A673 (cell line): Measurements from ENCODE around the gene BMPR1B.

Experiments
- EZH2 ChIP-seq: fragments of 200-600 bp; sonication (generic); IDR thresholded peaks from 2 replicates; pipeline ENCODE4 v1.6.1; 2017; ENCODE audit warnings: borderline replicate concordance, low read depth, mild to moderate bottlenecking, mixed read lengths, antibody characterized with exemption, low read length; ENCODE audit not compliant: poor library complexity, severe bottlenecking
- TF ChIP-seq, protein P1 (sequence below): fragments of 300-800, 200-600 bp; sonication (generic); conservative IDR thresholded peaks from 2 replicates; pipeline ENCODE4 v1.5.1; 2017; ENCODE audit warnings: low read depth, mild to moderate bottlenecking, antibody characterized with exemption, low read length, moderate library complexity, mixed read lengths

DNA sequence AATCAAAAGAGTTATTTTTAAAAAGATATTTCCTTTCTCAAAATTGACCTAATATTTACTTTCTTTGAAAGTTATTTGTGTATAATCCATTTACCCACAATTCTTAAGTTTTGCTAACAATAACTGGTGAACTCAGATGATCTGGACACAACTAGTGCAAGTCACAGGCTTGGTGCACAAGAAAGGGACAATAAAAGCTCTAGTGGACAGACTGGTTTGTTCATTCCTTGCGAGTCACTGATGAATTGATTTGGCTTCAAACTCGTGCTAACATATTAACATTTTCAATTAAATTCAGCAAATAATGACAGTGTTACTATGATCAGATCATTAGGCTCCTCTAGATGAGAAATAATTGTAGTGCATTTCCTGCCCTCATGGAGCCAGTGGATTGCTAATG, 169.2 kb downstream of the BMPR1B start:
- TF ChIP-seq, protein P1, sequence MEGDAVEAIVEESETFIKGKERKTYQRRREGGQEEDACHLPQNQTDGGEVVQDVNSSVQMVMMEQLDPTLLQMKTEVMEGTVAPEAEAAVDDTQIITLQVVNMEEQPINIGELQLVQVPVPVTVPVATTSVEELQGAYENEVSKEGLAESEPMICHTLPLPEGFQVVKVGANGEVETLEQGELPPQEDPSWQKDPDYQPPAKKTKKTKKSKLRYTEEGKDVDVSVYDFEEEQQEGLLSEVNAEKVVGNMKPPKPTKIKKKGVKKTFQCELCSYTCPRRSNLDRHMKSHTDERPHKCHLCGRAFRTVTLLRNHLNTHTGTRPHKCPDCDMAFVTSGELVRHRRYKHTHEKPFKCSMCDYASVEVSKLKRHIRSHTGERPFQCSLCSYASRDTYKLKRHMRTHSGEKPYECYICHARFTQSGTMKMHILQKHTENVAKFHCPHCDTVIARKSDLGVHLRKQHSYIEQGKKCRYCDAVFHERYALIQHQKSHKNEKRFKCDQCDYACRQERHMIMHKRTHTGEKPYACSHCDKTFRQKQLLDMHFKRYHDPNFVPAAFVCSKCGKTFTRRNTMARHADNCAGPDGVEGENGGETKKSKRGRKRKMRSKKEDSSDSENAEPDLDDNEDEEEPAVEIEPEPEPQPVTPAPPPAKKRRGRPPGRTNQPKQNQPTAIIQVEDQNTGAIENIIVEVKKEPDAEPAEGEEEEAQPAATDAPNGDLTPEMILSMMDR, result no peak
- no peak for TF ChIP-seq EZH2
